Breast epithelium (tissue), 4 donors: ENCODE measurements around the gene GABPA. TPM values are rescaled to one million over a fixed set of nuclear protein-coding genes. Genes with fewer than 3 reads are reported as not detected.

Experiments
- DNase-seq, 2 donors: peaks; one replicate each; pipeline ENCODE4 v3.0.0-alpha.2; 2019; ENCODE audit warnings: low spot score in 2 of 2
- H3K27ac ChIP-seq, 2 donors: fragments of 200-600 bp; sonication (generic) in 1 of 2; one replicate each; pipeline ENCODE4 v1.5.1; 2016 to 2019; ENCODE audit warnings: mild to moderate bottlenecking in 1 of 2
- H3K27me3 ChIP-seq, 2 donors: fragments of 200-600 bp; sonication (generic) in 1 of 2; one replicate each; pipeline versions ENCODE4 v1.5.1 to v1.6.0; 2017 to 2019; ENCODE audit warnings: control low read depth in 1 of 2, mild to moderate bottlenecking in 1 of 2
- H3K36me3 ChIP-seq: fragments of 200-600 bp; one replicate; pipeline ENCODE4 v1.5.1; 2019
- H3K4me1 ChIP-seq, 2 donors: fragments of 200-600 bp; sonication (generic); one replicate each; pipeline ENCODE4 v1.5.1; 2016 to 2019; ENCODE audit warnings: control low read depth in 1 of 2
- H3K4me3 ChIP-seq, 3 donors: fragments of 200-600 bp; sonication (generic); 1 replicate in 2 of 3; 2 replicates in 1 of 3; pipeline ENCODE4 v1.5.1; 2016 to 2019; ENCODE audit warnings: mild to moderate bottlenecking in 3 of 3, moderate library complexity in 2 of 3
- H3K9me3 ChIP-seq, 2 donors: fragments of 200-600 bp; sonication (generic) in 1 of 2; one replicate each; pipeline ENCODE4 v1.5.1; 2016 to 2019; ENCODE audit warnings: control low read depth in 1 of 2
- POLR2A ChIP-seq: fragments of 450-650 bp; IDR thresholded peaks from one replicate; pipeline ENCODE4 v1.6.1; 2016; ENCODE audit warnings: antibody characterized with exemption, mild to moderate bottlenecking, moderate library complexity
- POLR2AphosphoS5 ChIP-seq, 3 donors: sonication (generic); formaldehyde crosslinking; IDR thresholded peaks; one replicate each; pipeline ENCODE4 v1.6.1; 2017; ENCODE audit warnings: antibody characterized with exemption in 3 of 3
- intact Hi-C: fragments of 100-400 bp; cut with DNase I; formaldehyde crosslinking; loops from one replicate; pipeline ENCODE4 v1.15.1; 2023; ENCODE audit warnings: low total_unique reads
- total RNA-seq, 3 donors: library from RNA; depleted of rRNA; stranded (reverse); fragments of >200 nt; gene quantifications; one replicate each; pipeline ENCODE4 v1.1.0, GENCODE V29; 2016
- TF ChIP-seq, protein P1 (sequence below), 3 donors: fragments of 450-650 bp; IDR thresholded peaks; one replicate each; pipeline ENCODE4 v1.5.1; 2016 to 2017; ENCODE audit warnings: antibody characterized with exemption in 3 of 3, mild to moderate bottlenecking in 3 of 3, moderate library complexity in 3 of 3

The GABPA gene
- total RNA-seq, 3 donors from 2014 or later, result 25.8 to 35.3 (median 28.8) TPM

DNA sequence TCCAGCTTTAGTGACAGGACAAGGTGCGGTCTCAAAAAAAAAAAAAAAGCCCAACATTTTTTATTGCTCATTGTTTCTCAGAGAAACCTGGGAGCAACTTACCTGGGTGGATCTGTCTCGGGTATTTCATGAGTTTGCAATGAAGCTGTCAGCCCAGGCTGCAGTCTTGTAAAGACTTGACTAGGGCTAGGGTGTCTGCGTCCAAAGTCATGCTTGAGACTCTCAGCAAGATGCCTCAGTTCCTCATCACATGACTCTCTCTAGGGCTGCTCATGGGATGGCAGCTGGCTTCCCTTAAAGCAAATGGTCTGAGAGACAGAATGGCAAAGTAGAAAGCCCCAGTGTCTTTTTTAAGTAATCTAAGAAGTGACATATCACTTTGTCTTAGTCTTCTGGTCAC is 8.1 kb downstream of the GABPA start:
- no peaks in the 10 kb centered on the region for H3K4me1 ChIP-seq
- DNase-seq, result no peak
- intact Hi-C loops, result no loop called here
- H3K4me3 ChIP-seq, result no peak overlapping the region
- TF ChIP-seq POLR2A, result no peak
- TF ChIP-seq, protein P1, sequence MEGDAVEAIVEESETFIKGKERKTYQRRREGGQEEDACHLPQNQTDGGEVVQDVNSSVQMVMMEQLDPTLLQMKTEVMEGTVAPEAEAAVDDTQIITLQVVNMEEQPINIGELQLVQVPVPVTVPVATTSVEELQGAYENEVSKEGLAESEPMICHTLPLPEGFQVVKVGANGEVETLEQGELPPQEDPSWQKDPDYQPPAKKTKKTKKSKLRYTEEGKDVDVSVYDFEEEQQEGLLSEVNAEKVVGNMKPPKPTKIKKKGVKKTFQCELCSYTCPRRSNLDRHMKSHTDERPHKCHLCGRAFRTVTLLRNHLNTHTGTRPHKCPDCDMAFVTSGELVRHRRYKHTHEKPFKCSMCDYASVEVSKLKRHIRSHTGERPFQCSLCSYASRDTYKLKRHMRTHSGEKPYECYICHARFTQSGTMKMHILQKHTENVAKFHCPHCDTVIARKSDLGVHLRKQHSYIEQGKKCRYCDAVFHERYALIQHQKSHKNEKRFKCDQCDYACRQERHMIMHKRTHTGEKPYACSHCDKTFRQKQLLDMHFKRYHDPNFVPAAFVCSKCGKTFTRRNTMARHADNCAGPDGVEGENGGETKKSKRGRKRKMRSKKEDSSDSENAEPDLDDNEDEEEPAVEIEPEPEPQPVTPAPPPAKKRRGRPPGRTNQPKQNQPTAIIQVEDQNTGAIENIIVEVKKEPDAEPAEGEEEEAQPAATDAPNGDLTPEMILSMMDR (IDR thresholded peaks at IDR 0.05), result no peak
- TF ChIP-seq POLR2AphosphoS5 (IDR thresholded peaks at IDR 0.05), result no peak
- H3K27me3 ChIP-seq, result no peaks in the 10 kb centered on the region
- H3K9me3 ChIP-seq, result no peaks in the 10 kb centered on the region
- no peaks in the 10 kb centered on the region for H3K36me3 ChIP-seq
- no peak overlapping the region for H3K27ac ChIP-seq

DNA sequence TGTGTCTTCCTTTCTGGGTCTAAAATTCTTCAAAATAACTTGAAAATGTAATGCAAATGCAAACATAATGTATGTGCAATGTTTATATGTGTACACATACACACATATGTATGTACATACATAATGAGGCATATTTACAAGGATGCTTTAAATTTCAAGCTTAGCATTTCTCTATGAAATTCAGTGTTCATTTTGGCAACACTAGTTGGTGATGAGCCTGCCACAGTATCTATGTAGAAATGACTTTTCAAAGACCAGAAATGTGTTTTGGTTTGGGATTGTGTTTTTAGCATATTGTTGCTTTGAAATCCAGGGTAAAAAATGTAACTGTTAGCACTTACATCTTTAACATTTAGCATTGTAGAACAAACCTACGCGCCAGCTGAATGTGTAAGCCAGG is 10.1 kb downstream of the GABPA start:
- no peaks in the 10 kb centered on the region for H3K9me3 ChIP-seq
- DNase-seq, result no peak
- TF ChIP-seq POLR2A (no peak), POLR2AphosphoS5 (IDR thresholded peaks at IDR 0.05) (no peak)
- TF ChIP-seq, protein P1 (IDR thresholded peaks at IDR 0.05), result no peak
- no peaks in the 10 kb centered on the region for H3K4me1 ChIP-seq
- peaks cover 12% of the 10 kb centered on the region for H3K36me3 ChIP-seq
- intact Hi-C loops, result no loop called here
- no peak overlapping the region for H3K4me3 ChIP-seq
- no peak overlapping the region for H3K27ac ChIP-seq
- no peaks in the 10 kb centered on the region for H3K27me3 ChIP-seq

DNA sequence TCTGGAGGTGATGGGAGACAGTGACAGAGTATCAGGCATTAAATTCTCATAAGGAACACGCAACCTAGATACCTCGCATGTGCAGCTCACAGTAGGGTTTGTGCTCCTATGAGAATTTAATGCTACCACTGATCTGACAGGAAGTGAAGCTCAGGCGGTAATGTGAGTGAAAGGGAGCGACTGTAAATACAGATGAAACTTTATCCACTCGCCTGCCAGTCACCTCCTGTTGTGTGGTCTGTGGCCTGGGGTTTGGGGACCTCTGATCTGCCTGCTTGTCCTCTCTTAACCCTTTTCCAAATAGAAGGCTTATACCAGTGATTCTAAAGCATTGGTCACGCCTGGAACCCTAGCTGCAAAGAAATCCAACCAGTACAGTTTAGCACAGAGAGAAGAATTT is 15.3 kb downstream of the GABPA start:
- Histone ChIP-seq H3K27me3 (no peaks in the 10 kb centered on the region), H3K4me1 (no peaks in the 10 kb centered on the region), H3K36me3 (peaks cover 12% of the 10 kb centered on the region), H3K27ac (no peak overlapping the region), H3K9me3 (no peaks in the 10 kb centered on the region), H3K4me3 (no peak overlapping the region)
- intact Hi-C loops, result no loop called here
- TF ChIP-seq POLR2AphosphoS5 (IDR thresholded peaks at IDR 0.05), result no peak
- TF ChIP-seq POLR2A, result no peak
- TF ChIP-seq, protein P1 (IDR thresholded peaks at IDR 0.05), result no peak
- no peak for DNase-seq

DNA sequence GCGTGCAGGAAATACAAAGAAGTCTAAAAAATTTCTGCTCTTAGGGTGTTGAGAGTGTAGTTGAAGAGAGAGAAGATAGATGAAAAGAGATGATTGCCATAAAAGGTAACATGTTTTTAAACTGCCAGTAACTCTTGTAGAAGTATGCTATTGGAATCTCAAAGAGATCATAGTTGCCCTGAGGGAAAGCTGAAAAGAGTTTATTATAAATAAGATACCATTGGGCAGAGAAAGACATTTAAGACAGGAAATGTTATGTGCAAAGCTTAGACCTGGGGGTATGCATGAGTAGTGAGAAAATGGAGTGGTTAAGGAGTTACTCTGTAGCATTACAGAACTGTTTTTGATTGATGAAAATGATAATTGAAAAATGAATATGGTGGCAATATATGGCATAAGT is 17.6 kb downstream of the GABPA start:
- H3K9me3 ChIP-seq, result no peaks in the 10 kb centered on the region
- no peak overlapping the region for H3K27ac ChIP-seq
- no peak for DNase-seq
- no peaks in the 10 kb centered on the region for H3K4me1 ChIP-seq
- H3K36me3 ChIP-seq, result peaks cover 12% of the 10 kb centered on the region
- TF ChIP-seq POLR2AphosphoS5 (IDR thresholded peaks at IDR 0.05), result no peak
- TF ChIP-seq, protein P1 (IDR thresholded peaks at IDR 0.05), result no peak
- no peak for TF ChIP-seq POLR2A
- no peak overlapping the region for H3K4me3 ChIP-seq
- intact Hi-C loops, result no loop called here
- H3K27me3 ChIP-seq, result no peaks in the 10 kb centered on the region

DNA sequence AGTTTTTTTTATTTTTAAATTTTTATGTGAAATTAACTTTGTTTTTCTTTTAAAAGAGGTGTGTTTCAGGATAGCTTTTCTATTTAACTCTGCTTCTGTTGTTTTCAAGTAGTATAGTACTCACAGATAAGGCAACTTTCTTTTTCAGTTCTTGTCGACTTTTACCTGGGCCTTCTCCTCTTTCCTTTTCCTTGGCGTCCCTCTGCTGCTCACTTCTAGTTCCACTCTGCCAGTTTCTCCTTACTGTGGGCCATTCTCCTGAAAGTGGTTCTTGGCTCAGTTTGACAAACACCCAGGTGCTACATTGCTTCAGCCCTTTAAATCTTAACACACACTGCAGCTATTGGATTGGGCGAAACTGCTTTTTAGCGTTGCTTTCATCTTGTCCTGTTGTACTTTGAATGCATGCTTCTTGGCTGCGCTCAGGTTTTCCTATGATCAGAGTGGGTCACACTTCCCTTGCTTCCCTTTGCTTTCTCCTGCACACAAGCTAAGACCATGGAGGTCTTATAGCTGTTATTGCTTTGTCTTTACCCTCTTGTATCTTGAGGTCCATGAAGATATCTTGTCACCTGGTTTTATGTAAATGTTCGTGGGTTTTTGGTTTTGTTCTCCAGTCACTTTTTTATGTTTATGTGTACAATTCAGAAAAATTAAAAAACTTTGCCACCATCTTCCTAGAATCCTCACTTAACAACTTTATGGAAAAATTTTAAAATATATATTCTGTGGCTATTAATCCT is 21.6 kb downstream of the GABPA start:
- H3K9me3 ChIP-seq, result no peaks in the 10 kb centered on the region
- intact Hi-C loops, result no loop called here
- no peak overlapping the region for H3K27ac ChIP-seq
- H3K36me3 ChIP-seq, result no peaks in the 10 kb centered on the region
- DNase-seq, result no peak
- H3K4me3 ChIP-seq, result no peak overlapping the region
- no peaks in the 10 kb centered on the region for H3K27me3 ChIP-seq
- no peak for TF ChIP-seq POLR2A
- TF ChIP-seq POLR2AphosphoS5 (IDR thresholded peaks at IDR 0.05), result no peak
- TF ChIP-seq, protein P1 (IDR thresholded peaks at IDR 0.05), result no peak
- H3K4me1 ChIP-seq, result no peaks in the 10 kb centered on the region
